HG03103 (cell line): ENCODE data around the gene GPAT2.
"Not testable (repeated sequence)": the region's sequence is repeated elsewhere in the genome, so short reads cannot be mapped to it uniquely, and the experiment has no call there.

ENCODE experiments used
- ATAC-seq: cut with Tn5 transposase; IDR thresholded peaks from one replicate; pipeline ENCODE4 v1.9.1; 2021; ENCODE audit warnings: low read depth; ENCODE audit not compliant: unreplicated experiment

GPAT2 gene

GRCh38 chr2:96034792-96035191 is at the start of gene GPAT2:
GPAT2 (minus strand) TSS chr2:96034916; CDS start chr2:96032359, 2,557 bp downstream.
- ATAC-seq, result not testable (repeated sequence)

- ATAC-seq, result no peak
Observed at GRCh38 chr2:96083989-96084857, 49.5 kb upstream of the GPAT2 start.

GRCh38 chr2:96083064-96083939 is 48.6 kb upstream of the GPAT2 start:
- ATAC-seq, result no peak

GRCh38 chr2:96082211-96083063 is 47.7 kb upstream of the GPAT2 start:
- no peak for ATAC-seq

GRCh38 chr2:96081042-96081441 is 46.3 kb upstream of the GPAT2 start:
- ATAC-seq, result no peak

GRCh38 chr2:96075199-96075771 is 40.6 kb upstream of the GPAT2 start:
- no peak for ATAC-seq

GRCh38 chr2:96074156-96074555 is 39.4 kb upstream of the GPAT2 start:
- no peak for ATAC-seq

GRCh38 chr2:96073170-96073775 is 38.6 kb upstream of the GPAT2 start:
- ATAC-seq, result no peak

GRCh38 chr2:96072746-96073145 is 38.0 kb upstream of the GPAT2 start:
- ATAC-seq, result no peak

GRCh38 chr2:96071977-96072491 is 37.3 kb upstream of the GPAT2 start:
- not testable (repeated sequence) for ATAC-seq

GRCh38 chr2:96071087-96071976 is 36.6 kb upstream of the GPAT2 start:
- ATAC-seq, result not testable (repeated sequence)

- not testable (repeated sequence) for ATAC-seq
Observed at GRCh38 chr2:96070351-96070750, 35.6 kb upstream of the GPAT2 start.

- not testable (repeated sequence) for ATAC-seq
Observed at GRCh38 chr2:96069878-96070277, 35.2 kb upstream of the GPAT2 start.

GRCh38 chr2:96067902-96068581 is 33.3 kb upstream of the GPAT2 start:
- ATAC-seq, result not testable (repeated sequence)

- not testable (repeated sequence) for ATAC-seq
Observed at GRCh38 chr2:96067098-96067660, 32.5 kb upstream of the GPAT2 start.

- ATAC-seq, result not testable (repeated sequence)
Observed at GRCh38 chr2:96066511-96066910, 31.8 kb upstream of the GPAT2 start.

- ATAC-seq, result not testable (repeated sequence)
Observed at GRCh38 chr2:96065954-96066353, 31.2 kb upstream of the GPAT2 start.
